Natural killer cell (primary cell): ENCODE data around the gene NLRP5. TPM values are rescaled to one million over a fixed set of nuclear protein-coding genes. Genes with fewer than 3 reads are reported as not detected.
A peak's percentile ranks its signal among the peaks of the same experiment; 100 is the strongest.

Experiments
- ATAC-seq, 3 donors: fragments of 150-1000 bp in 2 of 3; fragments of 200-7000 bp in 1 of 3; cut with Tn5 transposase; 1 replicate in 1 of 3; 2 replicates in 2 of 3; pipeline ENCODE4 v1.10.0; 2021; ENCODE audit warnings: mild to moderate bottlenecking in 2 of 3, moderate library complexity in 2 of 3
- DNase-seq, 2 donors: peaks; one replicate each; pipeline versions ENCODE4 v3.0.0 to v3.0.0-alpha.2; 2013 to 2021; ENCODE audit warnings: mixed read lengths in 1 of 2
- H3K27ac ChIP-seq: one replicate; pipeline ENCODE4 v1.5.1; 2013; ENCODE audit warnings: mild to moderate bottlenecking, low read length
- H3K27me3 ChIP-seq: one replicate; pipeline ENCODE4 v1.6.1; 2013; ENCODE audit warnings: low read length; ENCODE audit not compliant: control insufficient read depth, insufficient read depth
- H3K36me3 ChIP-seq: one replicate; pipeline ENCODE4 v1.6.1; 2013; ENCODE audit warnings: low read length; ENCODE audit not compliant: control insufficient read depth, insufficient read depth
- H3K4me1 ChIP-seq: one replicate; pipeline ENCODE4 v1.6.1; 2013; ENCODE audit warnings: low read length; ENCODE audit not compliant: control insufficient read depth, insufficient read depth
- H3K4me3 ChIP-seq: one replicate; pipeline ENCODE4 v1.5.1; 2013; ENCODE audit warnings: low read length
- H3K9me3 ChIP-seq: one replicate; pipeline ENCODE4 v1.6.1; 2013; ENCODE audit warnings: low read length; ENCODE audit not compliant: control insufficient read depth, insufficient read depth
- H3K27ac Mint-ChIP-seq, 2 donors: one replicate each; pipeline ENCODE4 v1.8.0; 2022; ENCODE audit warnings: mild to moderate bottlenecking in 2 of 2, mixed read lengths in 2 of 2, moderate library complexity in 1 of 2
- H3K27me3 Mint-ChIP-seq, 2 donors: one replicate each; pipeline ENCODE4 v1.8.0; 2022; ENCODE audit warnings: low read depth in 2 of 2, mixed read lengths in 2 of 2
- H3K36me3 Mint-ChIP-seq: one replicate; pipeline ENCODE4 v1.8.0; 2022; ENCODE audit warnings: mixed read lengths
- H3K4me1 Mint-ChIP-seq, 2 donors: one replicate each; pipeline ENCODE4 v1.8.0; 2022; ENCODE audit warnings: mixed read lengths in 2 of 2
- H3K4me3 Mint-ChIP-seq: one replicate; pipeline ENCODE4 v1.8.0; 2022; ENCODE audit warnings: mild to moderate bottlenecking, moderate library complexity, mixed read lengths
- H3K9me3 Mint-ChIP-seq, 2 donors: one replicate each; pipeline ENCODE4 v1.8.0; 2022; ENCODE audit warnings: mixed read lengths in 2 of 2
- CTCF ChIP-seq: fragments of 200-600 bp; IDR thresholded peaks from one replicate; pipeline ENCODE4 v1.8.0; 2022; ENCODE audit warnings: antibody characterized with exemption
- WGBS: methylation state at CpG from one replicate; pipeline ENCODE4 v1.1.7; 2013; ENCODE audit warnings: missing lambda C conversion rate; ENCODE audit not compliant: insufficient coverage; 5-methylcytosine and 5-hydroxymethylcytosine counted together
- intact Hi-C: fragments of 100-400 bp; cut with micrococcal nuclease; formaldehyde crosslinking; loops from one replicate; pipeline ENCODE4 v1.14.2; 2022
- total RNA-seq, 4 donors: library from RNA; stranded (reverse); fragments of 120-200 nt in 1 of 4; gene quantifications; one replicate each; pipeline versions ENCODE4 v1.2.3 to v1.2.4, GENCODE V29; 2013 to 2022

Gene NLRP5
- total RNA-seq, 3 donors from 2014 or later (not counting 1 experiment from before 2014, with no cell fraction given), result not detected

GRCh38 chr19:56069642-56070041 lies 83.1 kb downstream of the NLRP5 start:
- ATAC-seq (no peak), DNase-seq (no peak)
- intact Hi-C loops, result no loop called here
- WGBS, result 50% methylated on average over 3 of the region's 3 CpGs
- no peaks in the 10 kb centered on the region for H3K36me3 ChIP-seq
- Mint-ChIP-seq H3K9me3 (no peaks in the 10 kb centered on the region), H3K4me3 (no peak overlapping the region), H3K36me3 (no peaks in the 10 kb centered on the region), H3K27ac (no peak overlapping the region), H3K27me3 (no peaks in the 10 kb centered on the region), H3K4me1 (peaks cover 12 to 13% of the 10 kb centered on the region in 2 donors)
- no peak for TF ChIP-seq CTCF
- H3K4me3 ChIP-seq, result no peak overlapping the region
- no peak overlapping the region for H3K27ac ChIP-seq
- H3K9me3 ChIP-seq, result no peaks in the 10 kb centered on the region
- peaks cover 11% of the 10 kb centered on the region for H3K4me1 ChIP-seq
- no peaks in the 10 kb centered on the region for H3K27me3 ChIP-seq

DNA sequence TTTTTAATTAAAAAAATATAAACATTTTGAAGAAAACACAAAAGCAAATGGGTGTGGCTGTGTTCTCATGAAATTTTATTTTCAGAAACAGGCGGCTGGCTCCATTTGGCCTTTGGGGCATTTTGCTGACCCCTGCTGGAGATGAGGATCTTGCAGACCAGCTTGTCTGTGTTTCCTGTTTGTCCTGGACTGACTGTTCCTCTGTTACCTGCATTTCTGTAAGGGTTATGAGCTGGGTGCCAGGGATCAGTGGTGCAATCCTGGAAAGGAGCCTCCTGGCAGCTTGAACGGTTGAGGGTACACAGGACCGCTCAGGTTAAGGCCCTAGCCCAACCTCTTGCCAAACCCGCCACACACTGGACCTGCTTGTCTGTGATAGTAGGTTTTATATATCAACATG lies 84.6 kb downstream of the NLRP5 start:
- Mint-ChIP-seq H3K4me1 (peaks cover 9 to 10% of the 10 kb centered on the region in 2 donors), H3K27me3 (no peaks in the 10 kb centered on the region), H3K9me3 (no peaks in the 10 kb centered on the region), H3K27ac (no peak overlapping the region), H3K4me3 (no peak overlapping the region), H3K36me3 (no peaks in the 10 kb centered on the region)
- DNase-seq (no peak), ATAC-seq (no peak)
- no peaks in the 10 kb centered on the region for H3K9me3 ChIP-seq
- H3K4me3 ChIP-seq, result no peak overlapping the region
- no peak overlapping the region for H3K27ac ChIP-seq
- H3K27me3 ChIP-seq, result no peaks in the 10 kb centered on the region
- no peak for TF ChIP-seq CTCF
- intact Hi-C loops, result no loop called here
- no peaks in the 10 kb centered on the region for H3K36me3 ChIP-seq
- peaks cover 9% of the 10 kb centered on the region for H3K4me1 ChIP-seq
- 81% methylated on average over 4 of the region's 4 CpGs for WGBS

DNA sequence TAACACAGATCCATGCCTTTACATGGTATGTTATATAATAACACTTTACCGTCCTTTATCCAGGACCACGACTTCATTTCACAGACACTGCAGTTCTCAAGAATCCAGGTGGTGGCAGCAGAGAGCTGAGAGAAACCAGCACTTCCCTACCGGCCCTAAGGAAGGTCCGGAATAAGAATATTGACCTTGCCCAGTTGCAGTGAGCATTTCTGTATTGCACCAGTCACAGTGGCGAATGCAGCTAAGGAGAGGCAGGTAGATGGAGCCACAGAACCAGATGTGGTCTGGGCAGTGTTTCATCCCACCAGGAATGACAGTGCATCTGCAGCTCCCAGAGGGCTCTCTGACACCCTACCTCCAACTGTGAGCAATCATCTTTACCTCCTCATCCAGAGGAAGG lies 89.9 kb downstream of the NLRP5 start:
- peak; percentile 79 for TF ChIP-seq CTCF
- intact Hi-C loops, result loop anchor here (2.0 kb wide), 1 partner anchor 96 kb away; no protein-coding TSS in a partner anchor
- H3K27ac Mint-ChIP-seq, result no peak overlapping the region

GRCh38 chr19:56079609-56080008 lies 93.0 kb downstream of the NLRP5 start:
- DNase-seq (no peak), ATAC-seq (no peak)
- Histone ChIP-seq H3K9me3 (no peaks in the 10 kb centered on the region), H3K36me3 (no peaks in the 10 kb centered on the region), H3K4me3 (no peak overlapping the region), H3K4me1 (peaks cover 12% of the 10 kb centered on the region), H3K27ac (no peak overlapping the region), H3K27me3 (no peaks in the 10 kb centered on the region)
- Mint-ChIP-seq H3K36me3 (no peaks in the 10 kb centered on the region), H3K9me3 (no peaks in the 10 kb centered on the region), H3K27me3 (peaks cover 0 to 5% of the 10 kb centered on the region in 2 donors), H3K4me3 (no peak overlapping the region), H3K27ac (no peak overlapping the region), H3K4me1 (peaks cover 10 to 12% of the 10 kb centered on the region in 2 donors)
- TF ChIP-seq CTCF, result no peak
- intact Hi-C loops, result loop anchor here (2.0 kb wide), 1 partner anchor 173 kb away; no protein-coding TSS in a partner anchor
- 93% methylated on average over 7 of the region's 7 CpGs for WGBS

More for the DNA sequence above, 89.9 kb downstream of the NLRP5 start:
- DNase-seq, result peak; percentile 35 to 64
- Histone ChIP-seq H3K27me3 (no peaks in the 10 kb centered on the region), H3K36me3 (no peaks in the 10 kb centered on the region), H3K27ac (no peak overlapping the region), H3K9me3 (no peaks in the 10 kb centered on the region), H3K4me1 (peaks cover 12% of the 10 kb centered on the region), H3K4me3 (no peak overlapping the region)
- Mint-ChIP-seq H3K4me3 (no peak overlapping the region), H3K4me1 (peaks cover 9 to 10% of the 10 kb centered on the region in 2 donors), H3K36me3 (no peaks in the 10 kb centered on the region), H3K27me3 (peaks cover 0 to 5% of the 10 kb centered on the region in 2 donors), H3K9me3 (no peaks in the 10 kb centered on the region)
- WGBS, result 39% methylated on average over 5 of the region's 5 CpGs
- peak; percentile 47 to 61 (median 58) for ATAC-seq
